Activated CD4-positive, CD25-positive, alpha-beta regulatory T cell treated with anti-CD3 and anti-CD28 coated beads, Interleukin-2, amount 50 U/mL, for 16 hours (primary cell): ENCODE measurements around the gene GRK3.
"Not testable (repeated sequence)": the region's sequence is repeated elsewhere in the genome, so short reads cannot be mapped to it uniquely, and the experiment has no call there.

Source experiments
- DNase-seq: peaks from one replicate; pipeline ENCODE4 v3.0.0-alpha.2; 2020; ENCODE audit warnings: low read depth, low spot score

Gene GRK3

GRCh38 chr22:25564320-25564978 lies at the start of gene GRK3:
GRK3 (plus strand) TSS chr22:25564675; CDS start chr22:25565041, 366 bp downstream.
- peak; percentile 21 for DNase-seq

- no peak for DNase-seq
Measured at GRCh38 chr22:25518000-25518663, 46.3 kb upstream of the GRK3 start.

GRCh38 chr22:25525376-25525775 lies 39.1 kb upstream of the GRK3 start:
- DNase-seq: no peak

GRCh38 chr22:25525804-25526584 lies 38.5 kb upstream of the GRK3 start:
- not testable (repeated sequence) for DNase-seq

- DNase-seq: not testable (repeated sequence)
Measured at GRCh38 chr22:25527016-25527415, 37.5 kb upstream of the GRK3 start.

- not testable (repeated sequence) for DNase-seq
Measured at GRCh38 chr22:25528068-25528467, 36.4 kb upstream of the GRK3 start.

- not testable (repeated sequence) for DNase-seq
Measured at GRCh38 chr22:25529059-25529458, 35.4 kb upstream of the GRK3 start.

- not testable (repeated sequence) for DNase-seq
Measured at GRCh38 chr22:25529541-25530137, 34.8 kb upstream of the GRK3 start.

GRCh38 chr22:25531677-25532076 lies 32.8 kb upstream of the GRK3 start:
- not testable (repeated sequence) for DNase-seq

GRCh38 chr22:25534724-25535123 lies 29.8 kb upstream of the GRK3 start:
- DNase-seq: no peak

- no peak for DNase-seq
Measured at GRCh38 chr22:25536589-25536988, 27.9 kb upstream of the GRK3 start.

- DNase-seq: no peak
Measured at GRCh38 chr22:25540166-25540907, 24.1 kb upstream of the GRK3 start.

GRCh38 chr22:25540908-25541660 lies 23.4 kb upstream of the GRK3 start:
- DNase-seq: no peak

GRCh38 chr22:25542191-25542590 lies 22.3 kb upstream of the GRK3 start:
- DNase-seq: no peak

GRCh38 chr22:25542720-25543402 lies 21.6 kb upstream of the GRK3 start:
- DNase-seq: no peak

- DNase-seq: no peak
Measured at GRCh38 chr22:25545146-25545545, 19.3 kb upstream of the GRK3 start.

GRCh38 chr22:25545672-25546071 lies 18.8 kb upstream of the GRK3 start:
- no peak for DNase-seq

- no peak for DNase-seq
Measured at GRCh38 chr22:25546242-25546641, 18.2 kb upstream of the GRK3 start.

GRCh38 chr22:25546751-25547150 lies 17.7 kb upstream of the GRK3 start:
- DNase-seq: no peak

GRCh38 chr22:25548866-25549464 lies 15.5 kb upstream of the GRK3 start:
- no peak for DNase-seq
